Ovary (tissue), 3 donors: ENCODE measurements around the gene ACTL6B.

Experiments used
- EP300 ChIP-seq: sonication (generic); formaldehyde crosslinking; IDR thresholded peaks from one replicate; pipeline ENCODE4 v1.6.1; 2017; ENCODE audit warnings: antibody characterized with exemption
- POLR2A ChIP-seq: fragments of 450-650 bp; IDR thresholded peaks from one replicate; pipeline ENCODE4 v1.6.1; 2017; ENCODE audit warnings: antibody characterized with exemption, mild to moderate bottlenecking, moderate library complexity
- TF ChIP-seq, protein P1 (sequence below), 3 donors: fragments of 450-650 bp in 2 of 3; fragments of 200-600 bp in 1 of 3; IDR thresholded peaks; one replicate each; pipeline versions ENCODE4 v1.5.1 to v1.8.0; 2016 to 2022; ENCODE audit warnings: antibody characterized with exemption in 3 of 3, mild to moderate bottlenecking in 1 of 3
- donor health status: DM: no; HTN: no; CAD: no.

DNA sequence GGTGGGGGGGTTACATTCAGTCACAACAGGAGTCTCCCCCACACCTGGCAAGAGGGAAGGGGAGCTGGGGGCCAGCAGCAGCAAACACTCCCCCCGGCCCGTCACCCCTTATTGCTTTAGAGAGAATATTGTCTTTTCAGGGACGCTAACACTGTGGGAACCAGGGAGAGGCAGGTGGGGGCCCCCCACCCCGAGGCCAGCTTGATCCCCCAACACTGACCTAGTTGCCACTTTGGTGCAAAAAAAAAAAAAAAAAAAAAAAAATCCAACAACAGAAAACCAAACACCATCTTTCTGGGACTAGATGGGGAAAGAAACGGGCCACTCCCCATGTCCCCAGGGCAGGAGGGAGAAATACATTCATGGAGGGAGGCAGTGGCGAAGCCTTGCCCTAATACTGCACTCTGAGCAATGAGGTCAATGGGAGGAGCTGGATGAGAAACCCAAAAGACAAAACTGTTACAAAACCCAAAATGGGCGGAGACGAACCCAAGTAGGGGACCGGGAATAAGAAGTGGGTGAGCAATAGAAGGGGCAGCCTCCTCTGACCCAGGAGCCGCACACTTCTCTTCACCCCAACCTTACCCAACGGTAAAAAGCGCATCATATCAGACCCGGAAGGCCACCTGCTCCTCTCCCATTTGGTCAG is 23.8 kb upstream of the ACTL6B start:
- TF ChIP-seq, protein P1, sequence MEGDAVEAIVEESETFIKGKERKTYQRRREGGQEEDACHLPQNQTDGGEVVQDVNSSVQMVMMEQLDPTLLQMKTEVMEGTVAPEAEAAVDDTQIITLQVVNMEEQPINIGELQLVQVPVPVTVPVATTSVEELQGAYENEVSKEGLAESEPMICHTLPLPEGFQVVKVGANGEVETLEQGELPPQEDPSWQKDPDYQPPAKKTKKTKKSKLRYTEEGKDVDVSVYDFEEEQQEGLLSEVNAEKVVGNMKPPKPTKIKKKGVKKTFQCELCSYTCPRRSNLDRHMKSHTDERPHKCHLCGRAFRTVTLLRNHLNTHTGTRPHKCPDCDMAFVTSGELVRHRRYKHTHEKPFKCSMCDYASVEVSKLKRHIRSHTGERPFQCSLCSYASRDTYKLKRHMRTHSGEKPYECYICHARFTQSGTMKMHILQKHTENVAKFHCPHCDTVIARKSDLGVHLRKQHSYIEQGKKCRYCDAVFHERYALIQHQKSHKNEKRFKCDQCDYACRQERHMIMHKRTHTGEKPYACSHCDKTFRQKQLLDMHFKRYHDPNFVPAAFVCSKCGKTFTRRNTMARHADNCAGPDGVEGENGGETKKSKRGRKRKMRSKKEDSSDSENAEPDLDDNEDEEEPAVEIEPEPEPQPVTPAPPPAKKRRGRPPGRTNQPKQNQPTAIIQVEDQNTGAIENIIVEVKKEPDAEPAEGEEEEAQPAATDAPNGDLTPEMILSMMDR (IDR thresholded peaks at IDR 0.05), result no peak
- TF ChIP-seq EP300, result no peak
- TF ChIP-seq POLR2A, result no peak
